Non-pigmented ciliary epithelial cell (primary cell): ENCODE measurements around the gene ST6GALNAC6.
A peak's percentile ranks its signal among the peaks of the same experiment; 100 is the strongest.

Source experiments
- DNase-seq: peaks from one replicate; pipeline ENCODE4 v3.0.0-alpha.2; 2010; ENCODE audit warnings: low read depth

ST6GALNAC6 gene

GRCh38 chr9:127899128-127899943, at the start of gene ST6GALNAC6:
Gene ST6GALNAC6 (minus strand): TSS chr9:127899603. CDS start chr9:127897981, 1,622 bp downstream.
- no peak for DNase-seq

GRCh38 chr9:127947841-127948710, 48.7 kb upstream of the ST6GALNAC6 start:
- DNase-seq, result no peak

DNA sequence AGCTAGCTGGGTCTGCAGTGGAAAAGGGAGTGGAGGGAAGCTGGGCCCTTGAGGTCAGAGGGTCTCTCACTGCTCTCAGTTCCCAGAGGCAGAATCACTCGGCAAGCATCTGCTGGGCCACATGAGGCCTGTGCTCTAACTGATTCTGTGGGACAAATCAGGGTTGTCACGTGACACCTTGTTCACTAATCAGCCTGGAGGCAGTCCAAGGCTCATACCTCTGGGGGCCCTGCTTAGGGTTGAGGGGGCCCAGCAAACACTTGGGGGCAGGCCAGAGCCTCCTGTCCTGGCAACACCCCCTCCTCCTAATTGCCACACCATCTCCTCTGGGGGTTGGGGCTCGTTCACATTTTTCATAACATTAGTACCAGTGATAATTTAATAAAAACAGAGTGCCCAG, 47.3 kb upstream of the ST6GALNAC6 start:
- DNase-seq, result no peak

- no peak for DNase-seq
Measured at GRCh38 chr9:127945942-127946341, 46.5 kb upstream of the ST6GALNAC6 start.

GRCh38 chr9:127945338-127945737, 45.9 kb upstream of the ST6GALNAC6 start:
- no peak for DNase-seq

DNA sequence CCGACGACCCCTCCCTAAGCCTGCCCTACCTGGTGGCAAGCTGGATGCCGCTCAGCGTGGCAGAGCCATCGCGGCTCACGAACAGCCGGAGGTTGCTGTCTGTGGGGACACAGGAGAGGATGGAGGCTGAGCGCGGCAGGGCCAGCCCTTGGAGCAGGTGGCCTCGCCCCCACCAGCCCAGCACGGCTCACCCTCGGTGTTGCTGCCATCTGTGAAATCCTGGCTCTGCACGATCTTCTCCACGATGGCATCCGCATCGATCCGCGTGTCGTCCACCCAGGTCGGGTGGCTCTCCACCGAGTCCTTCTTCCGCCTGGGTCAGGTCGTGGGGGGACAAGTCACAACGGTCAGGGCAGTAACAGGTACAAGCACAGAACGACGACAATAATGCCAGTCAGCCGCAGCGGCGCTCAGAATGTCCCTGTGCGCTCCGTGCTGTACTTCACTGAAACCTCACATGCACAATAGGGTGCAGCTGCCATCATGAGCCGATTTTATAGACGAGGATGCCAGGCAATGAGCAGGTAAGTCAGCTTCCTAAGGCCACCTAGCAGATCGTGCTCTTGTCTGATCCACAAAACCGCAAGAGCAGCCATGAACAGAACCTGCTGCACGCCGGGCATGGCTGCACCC, 45.3 kb upstream of the ST6GALNAC6 start:
- DNase-seq, result no peak

DNA sequence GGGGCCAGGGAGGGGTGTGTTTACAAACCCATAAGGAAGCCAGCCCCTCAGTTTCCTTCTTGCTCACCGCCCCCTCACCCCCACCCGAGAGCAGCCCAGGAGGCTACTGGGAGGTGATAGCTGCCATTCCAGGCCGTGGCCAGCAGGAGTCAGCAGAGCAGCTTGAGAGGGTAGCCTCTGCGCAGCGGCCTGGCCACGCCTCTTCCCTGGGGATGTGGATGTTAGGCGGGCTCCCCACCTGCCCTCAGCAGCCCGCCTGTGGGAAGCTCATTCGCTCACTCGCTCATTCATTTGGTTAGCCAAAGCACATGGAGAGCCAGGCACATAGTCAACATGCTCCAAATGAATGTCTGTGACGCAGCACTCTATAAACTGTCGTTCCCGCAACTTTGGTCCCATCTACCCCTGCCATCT, 44.3 kb upstream of the ST6GALNAC6 start:
- DNase-seq, result no peak

DNA sequence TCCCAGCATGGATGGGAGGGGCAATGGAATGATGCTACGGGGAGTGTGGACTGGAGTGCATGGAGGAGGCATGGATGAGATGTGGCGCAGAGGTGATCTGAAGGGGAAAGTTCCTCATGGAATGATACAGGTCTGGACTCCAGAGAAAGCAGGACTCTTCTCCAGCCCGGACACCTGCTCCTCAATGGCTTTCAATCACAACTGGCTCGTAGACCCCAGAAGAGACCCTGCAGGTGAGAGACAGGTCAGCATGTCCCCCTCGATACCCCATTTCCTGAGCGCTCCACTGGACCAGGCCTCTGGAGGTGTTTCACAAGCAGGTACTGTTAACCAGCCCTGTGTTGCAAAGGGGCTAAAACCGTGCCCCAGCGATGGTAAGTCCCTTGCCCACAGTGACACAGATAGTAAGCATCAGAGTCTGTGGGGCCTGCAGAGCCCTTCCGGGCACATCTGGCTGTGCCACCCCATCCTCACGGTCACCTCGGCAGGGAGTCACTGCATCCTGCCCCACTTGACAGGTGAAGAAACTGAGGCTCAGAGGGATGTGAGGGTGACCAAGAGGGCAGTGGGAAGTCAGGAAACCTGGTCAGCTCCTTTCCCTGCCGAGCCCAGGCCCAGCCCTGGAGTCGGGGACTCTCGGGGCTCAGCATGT, 43.7 kb upstream of the ST6GALNAC6 start:
- DNase-seq, result no peak

DNA sequence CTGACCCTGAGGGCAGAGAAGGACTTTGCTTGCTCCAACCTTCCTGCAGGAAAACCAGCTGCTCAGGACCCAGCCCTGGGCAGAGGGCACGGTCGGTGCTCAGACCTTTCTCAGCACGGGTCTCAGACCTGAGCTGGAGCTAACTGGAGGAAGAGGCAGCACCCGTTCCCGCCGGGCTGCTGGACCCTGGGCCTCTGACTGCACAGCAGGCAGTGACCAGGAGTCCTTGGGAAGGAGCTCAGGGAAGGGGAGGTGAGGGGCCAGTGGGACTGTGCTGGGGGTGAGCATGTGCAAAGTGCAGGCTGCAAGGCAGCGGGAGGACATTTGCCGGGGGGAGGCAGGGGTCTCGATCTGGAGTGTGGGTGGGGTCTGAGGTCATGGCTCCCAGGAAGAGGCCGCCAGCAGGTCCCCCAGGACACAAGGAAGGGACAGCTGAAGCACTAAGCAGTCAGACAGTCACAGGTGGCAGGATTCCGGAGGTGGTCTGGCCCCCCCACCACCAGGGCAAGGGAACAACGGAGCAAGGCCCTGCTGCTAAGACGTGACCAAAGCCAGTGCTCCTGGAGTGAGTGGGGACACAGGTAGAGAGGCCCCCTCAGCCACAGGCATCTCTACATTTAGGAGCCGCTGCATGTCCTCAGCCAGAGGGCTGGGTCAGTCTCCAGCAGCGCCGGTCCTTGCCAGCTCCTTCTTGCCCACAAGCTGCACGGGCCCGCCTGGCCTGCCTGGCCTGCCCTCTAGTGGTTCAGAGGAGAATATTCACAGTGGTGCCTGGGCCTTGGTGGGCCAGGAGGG, 43.0 kb upstream of the ST6GALNAC6 start:
- DNase-seq, result no peak

DNA sequence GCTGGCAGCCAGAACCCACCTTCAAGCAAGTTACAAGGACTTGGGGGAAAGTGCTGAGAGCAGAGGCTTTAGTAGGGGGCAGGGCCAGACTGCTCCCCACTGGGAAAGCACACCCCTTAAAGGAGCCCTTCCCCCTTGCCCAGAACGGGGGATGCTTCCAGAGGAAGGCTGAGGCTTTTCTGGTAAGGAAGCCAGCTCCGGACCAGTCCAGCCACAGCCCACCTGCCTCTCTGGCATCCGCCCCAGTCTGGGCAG, 42.5 kb upstream of the ST6GALNAC6 start:
- no peak for DNase-seq

DNA sequence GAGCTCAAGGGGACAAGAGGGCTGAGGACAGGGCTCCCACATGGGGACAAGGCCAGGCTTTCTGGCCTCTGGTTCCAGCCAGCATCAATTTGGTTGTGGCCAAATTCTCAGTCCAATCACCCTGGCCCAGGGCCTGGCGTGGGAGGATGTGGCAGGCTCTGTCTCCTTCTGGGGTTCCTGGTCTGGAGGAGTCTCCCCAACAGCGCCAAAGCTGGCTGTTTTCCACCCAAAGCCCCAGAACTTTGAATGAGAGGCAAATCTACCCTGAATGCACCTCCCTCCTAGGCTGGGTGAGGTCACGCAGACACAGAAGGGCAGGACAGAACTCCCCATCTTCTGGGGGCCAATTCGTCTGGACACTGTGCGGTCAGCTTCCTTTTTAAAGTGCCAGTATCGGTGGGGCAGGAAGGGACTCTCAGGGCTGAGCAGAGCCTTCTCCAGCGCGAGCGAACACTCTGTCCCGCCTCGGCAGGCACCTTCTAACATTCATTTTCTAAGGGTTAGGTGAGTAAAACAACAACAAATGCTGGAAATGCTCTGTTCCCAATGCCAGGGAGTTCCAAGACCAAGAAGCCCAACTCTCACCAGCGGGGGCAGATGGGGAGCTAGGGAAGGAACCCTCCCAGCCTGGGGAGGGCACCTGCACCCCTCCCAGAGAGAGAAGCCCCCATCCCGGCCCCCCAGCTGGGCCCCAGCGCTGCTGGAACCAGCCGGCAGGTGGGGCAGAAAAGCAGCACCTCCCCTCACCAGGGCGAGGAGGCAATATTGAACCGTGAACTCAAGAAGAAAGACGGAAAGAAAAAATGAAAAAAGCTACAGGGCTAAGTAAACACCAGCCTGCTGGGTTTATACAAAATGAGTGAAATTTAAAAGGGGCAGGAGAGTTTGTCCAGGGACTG, 41.9 kb upstream of the ST6GALNAC6 start:
- DNase-seq, result no peak

DNA sequence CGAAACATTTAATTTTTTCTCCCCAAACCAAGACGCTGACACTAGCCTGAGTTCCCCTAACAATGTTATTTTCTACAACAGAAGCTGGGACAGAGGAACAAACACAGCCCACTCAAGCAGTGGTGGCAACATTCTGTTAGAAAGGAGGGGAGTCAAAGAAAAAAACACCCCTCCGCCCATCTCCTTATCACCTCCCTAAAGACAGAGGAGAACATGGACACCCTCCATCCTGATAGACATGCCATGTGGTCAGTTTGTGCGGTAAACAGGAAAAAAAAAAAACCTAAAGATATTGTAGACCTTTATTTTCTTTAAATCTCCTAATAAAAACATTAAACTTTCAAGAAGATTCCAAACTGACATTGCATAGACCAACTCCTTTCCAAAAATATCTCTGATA, 41.2 kb upstream of the ST6GALNAC6 start:
- DNase-seq, result no peak

- no peak for DNase-seq
Measured at GRCh38 chr9:127938298-127938690, 38.9 kb upstream of the ST6GALNAC6 start.

GRCh38 chr9:127937388-127938297, 38.2 kb upstream of the ST6GALNAC6 start, which contains the start of gene DPM2:
Gene DPM2 (minus strand): TSS chr9:127937854. CDS start chr9:127937820, 34 bp downstream.
- DNase-seq, result peak; percentile 50

DNA sequence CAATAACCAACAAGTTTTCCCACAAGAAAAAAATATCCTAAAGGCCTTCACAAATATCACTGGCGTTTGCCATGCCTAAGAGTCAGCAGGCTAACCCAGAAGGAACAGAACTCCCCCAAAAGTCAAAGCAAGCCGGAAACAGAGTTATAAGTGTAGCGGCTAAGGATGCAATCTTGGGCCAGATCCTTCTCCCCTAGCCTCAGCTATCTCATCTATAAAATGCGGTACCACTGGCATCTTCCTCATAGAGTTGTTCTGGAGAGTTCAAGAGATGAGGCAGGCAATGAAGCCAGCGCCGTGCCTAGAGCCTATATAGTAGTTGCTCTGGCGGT, 37.6 kb upstream of the ST6GALNAC6 start:
- no peak for DNase-seq

GRCh38 chr9:127936347-127936852, 37.0 kb upstream of the ST6GALNAC6 start:
- no peak for DNase-seq

- no peak for DNase-seq
Measured at GRCh38 chr9:127935765-127936221, 36.4 kb upstream of the ST6GALNAC6 start.

DNA sequence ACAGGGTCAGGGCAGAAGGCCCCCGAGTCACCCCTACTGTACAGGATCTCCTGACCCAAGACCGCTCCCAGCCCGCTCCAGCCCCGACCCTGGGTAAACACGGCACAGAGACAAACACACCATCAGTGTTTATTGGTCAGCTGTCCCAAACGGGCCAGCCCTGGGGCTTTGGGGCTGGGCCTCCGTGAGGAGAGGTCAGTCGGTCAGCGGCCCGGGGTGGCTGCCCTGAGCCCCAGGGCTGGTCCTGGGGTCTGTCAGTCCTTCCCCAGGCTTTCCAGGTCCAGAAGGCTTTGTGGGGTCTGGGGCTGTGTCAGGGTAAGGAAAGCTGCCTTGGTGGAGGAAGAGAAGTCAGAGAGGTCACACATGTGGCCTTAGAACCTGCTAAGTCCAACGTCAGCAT, 35.6 kb upstream of the ST6GALNAC6 start:
- no peak for DNase-seq

DNA sequence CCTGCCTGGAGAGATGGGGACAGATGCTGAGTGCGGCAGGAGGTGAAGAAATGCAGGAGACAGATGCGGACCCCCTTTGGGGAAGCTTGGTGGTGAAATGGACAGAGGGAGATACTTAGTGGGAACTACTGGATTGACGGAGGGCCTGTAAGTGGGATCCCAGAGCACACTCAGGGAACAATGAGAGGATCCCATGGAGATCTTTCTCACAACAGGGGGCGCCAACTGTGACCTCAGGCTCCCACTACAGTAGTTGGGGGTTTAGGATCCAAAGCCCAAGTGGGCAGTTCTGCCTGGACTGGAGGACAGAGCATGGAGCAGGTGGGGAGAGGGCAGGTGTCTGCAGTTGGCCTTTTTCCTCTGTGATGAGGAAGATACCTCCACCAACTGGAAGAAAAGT, 34.8 kb upstream of the ST6GALNAC6 start:
- no peak for DNase-seq
